Fibroblast of pulmonary artery (primary cell): Measurements from ENCODE around the gene PLA2G2D.
A peak's percentile ranks its signal among the peaks of the same experiment; 100 is the strongest.

Experiments used
- DNase-seq: peaks from one replicate; pipeline ENCODE4 v3.0.0-alpha.2; 2010; ENCODE audit warnings: low read depth
- H3K4me3 ChIP-seq: replicated peaks from 2 replicates; pipeline ENCODE4 v1.5.1; 2011; ENCODE audit warnings: low read depth, mild to moderate bottlenecking, control low read depth, low read length, moderate library complexity
- TF ChIP-seq, protein P1 (sequence below): IDR thresholded peaks from 2 replicates; pipeline ENCODE4 v1.5.1; 2011; ENCODE audit warnings: mild to moderate bottlenecking, control low read depth, low read length, inconsistent platforms; ENCODE audit errors: missing control alignments

PLA2G2D gene

DNA sequence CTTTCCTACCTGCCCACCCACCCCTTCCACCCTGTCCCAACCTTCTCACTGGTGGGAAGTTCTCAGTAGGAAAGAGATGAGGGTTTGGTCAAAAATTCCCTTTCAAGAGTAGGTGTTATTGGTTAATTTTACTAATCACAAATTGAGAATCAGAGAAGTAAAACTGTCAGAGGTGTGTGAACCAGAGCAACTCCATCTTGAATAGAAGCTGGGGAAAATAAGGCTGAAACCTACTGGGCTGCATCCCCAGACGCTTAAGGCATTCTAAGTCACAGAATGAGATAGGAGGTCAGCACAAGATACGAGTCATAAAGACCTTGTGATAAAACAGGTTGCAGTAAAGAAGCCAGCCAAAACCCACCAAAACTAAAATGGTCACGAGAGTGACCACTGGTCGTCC lies 11.5 kb downstream of the PLA2G2D start:
- no peak for DNase-seq
- TF ChIP-seq, protein P1, sequence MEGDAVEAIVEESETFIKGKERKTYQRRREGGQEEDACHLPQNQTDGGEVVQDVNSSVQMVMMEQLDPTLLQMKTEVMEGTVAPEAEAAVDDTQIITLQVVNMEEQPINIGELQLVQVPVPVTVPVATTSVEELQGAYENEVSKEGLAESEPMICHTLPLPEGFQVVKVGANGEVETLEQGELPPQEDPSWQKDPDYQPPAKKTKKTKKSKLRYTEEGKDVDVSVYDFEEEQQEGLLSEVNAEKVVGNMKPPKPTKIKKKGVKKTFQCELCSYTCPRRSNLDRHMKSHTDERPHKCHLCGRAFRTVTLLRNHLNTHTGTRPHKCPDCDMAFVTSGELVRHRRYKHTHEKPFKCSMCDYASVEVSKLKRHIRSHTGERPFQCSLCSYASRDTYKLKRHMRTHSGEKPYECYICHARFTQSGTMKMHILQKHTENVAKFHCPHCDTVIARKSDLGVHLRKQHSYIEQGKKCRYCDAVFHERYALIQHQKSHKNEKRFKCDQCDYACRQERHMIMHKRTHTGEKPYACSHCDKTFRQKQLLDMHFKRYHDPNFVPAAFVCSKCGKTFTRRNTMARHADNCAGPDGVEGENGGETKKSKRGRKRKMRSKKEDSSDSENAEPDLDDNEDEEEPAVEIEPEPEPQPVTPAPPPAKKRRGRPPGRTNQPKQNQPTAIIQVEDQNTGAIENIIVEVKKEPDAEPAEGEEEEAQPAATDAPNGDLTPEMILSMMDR = no peak
- no peak overlapping the region for H3K4me3 ChIP-seq

DNA sequence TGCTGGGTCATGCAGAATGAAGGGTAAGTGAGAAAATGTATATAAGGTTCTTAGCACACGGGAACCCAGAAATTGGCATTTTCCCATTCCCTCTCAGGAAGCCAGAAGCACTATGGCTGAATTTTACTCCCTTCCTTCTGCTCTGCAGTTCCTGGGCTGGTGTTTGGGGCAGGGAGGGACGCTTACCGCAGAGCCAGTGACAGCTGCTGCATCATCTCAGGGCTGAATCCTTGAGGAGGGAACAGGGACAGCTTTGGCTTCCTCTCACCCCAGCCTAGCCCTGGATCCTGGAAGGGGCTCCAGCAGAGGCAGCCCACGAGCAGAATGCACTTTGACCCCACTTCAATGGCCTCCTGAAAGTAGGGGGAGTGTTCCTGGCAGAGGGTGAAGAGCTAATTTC lies 12.0 kb downstream of the PLA2G2D start:
- no peak overlapping the region for H3K4me3 ChIP-seq
- DNase-seq = no peak
- TF ChIP-seq, protein P1 = no peak

DNA sequence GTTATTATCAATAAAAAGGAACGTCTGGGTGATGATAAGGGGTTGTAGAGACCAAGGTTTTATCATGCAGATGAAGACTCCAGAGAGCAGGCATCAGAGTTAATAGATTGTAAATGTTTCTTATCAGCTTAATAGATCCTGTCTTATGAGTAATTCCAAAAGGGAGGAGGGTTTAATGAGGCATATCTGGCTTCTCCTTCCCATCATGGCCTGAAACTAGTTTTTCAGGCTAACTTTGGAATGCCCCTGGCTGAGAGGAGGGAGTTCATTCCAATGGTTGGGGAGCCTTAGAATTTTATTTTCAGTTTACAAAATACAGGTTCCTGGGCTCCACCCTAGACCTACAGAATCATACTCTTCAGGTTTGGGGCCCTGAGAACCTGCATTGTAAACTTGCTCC lies 13.5 kb downstream of the PLA2G2D start:
- TF ChIP-seq, protein P1 = no peak
- no peak overlapping the region for H3K4me3 ChIP-seq
- DNase-seq = no peak

DNA sequence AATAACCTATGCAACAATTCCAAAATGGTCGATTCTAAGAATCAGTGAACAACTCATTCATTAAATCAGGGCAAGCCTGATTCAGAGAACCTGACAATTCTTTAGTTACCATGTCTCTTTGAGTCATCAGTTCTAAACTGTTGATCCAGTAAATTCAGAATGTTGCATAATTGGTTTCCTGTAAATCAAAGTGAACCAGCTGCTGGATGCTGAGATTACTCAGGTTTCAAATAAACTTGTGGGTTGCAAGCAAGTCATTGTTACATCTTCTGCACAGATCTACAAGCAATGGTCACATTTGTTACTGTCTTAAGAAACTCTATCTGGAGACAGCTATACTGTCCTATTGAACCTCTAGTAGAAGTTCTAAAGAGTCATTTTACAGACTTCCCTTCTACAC lies 16.5 kb downstream of the PLA2G2D start:
- no peak overlapping the region for H3K4me3 ChIP-seq
- TF ChIP-seq, protein P1 = no peak
- DNase-seq = peak; percentile 77

DNA sequence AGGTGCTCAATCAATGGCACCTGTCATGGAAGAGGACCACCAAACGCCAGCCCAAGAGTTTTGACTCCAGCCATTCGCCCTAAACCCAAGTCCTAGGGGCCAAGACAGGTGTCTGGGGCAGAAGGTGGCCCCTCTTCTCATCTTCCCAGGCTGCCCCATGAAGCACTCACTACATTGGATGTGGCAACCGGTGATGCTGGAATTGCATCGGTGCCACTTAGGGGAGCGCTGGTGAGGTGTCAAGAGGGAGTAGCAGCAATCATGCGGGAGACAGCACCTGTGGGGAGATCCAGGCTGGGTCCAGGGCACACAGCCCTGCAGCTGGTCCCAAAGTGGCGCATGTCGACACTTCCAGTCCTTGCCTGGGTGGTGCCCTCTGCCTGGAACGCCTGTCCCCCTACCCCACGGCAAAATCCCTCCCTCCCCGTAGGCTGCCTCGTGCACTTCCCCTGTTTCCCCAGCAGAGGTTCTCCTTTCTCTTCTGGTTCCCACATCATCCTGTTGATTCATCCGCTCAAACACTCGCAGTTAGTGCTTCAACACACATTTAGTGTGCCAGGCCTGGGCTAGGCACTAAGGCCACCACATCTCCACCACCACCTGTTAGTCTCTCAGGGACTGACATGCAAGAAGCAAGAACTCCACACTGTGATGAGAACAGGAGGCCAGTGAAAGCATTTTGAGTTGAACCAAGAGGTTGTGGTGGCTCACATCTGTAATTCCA lies 18.5 kb downstream of the PLA2G2D start:
- peak; percentile 74 for DNase-seq
- TF ChIP-seq, protein P1 = peak; percentile 77
- no peak overlapping the region for H3K4me3 ChIP-seq

DNA sequence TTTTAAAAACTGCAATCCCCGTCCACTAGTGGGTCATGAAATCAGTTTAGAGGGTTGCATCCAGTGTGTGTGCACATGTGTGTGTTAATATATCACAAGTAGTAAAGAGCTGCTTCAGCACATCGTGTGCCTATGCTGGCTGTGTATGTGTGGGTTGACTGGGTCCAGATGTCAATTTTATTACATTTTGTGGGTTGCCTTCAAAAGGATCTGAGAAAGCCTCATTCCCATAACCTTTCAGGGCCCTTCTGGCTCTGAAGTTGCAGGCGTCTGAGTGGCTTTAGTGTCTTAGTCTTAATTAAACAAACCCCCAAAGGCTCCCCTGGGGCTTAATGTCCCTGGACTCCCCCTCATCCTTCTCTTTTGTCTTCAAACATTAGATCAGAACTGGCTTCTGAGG lies 19.8 kb downstream of the PLA2G2D start:
- H3K4me3 ChIP-seq = no peak overlapping the region
- TF ChIP-seq, protein P1 = no peak
- no peak for DNase-seq

DNA sequence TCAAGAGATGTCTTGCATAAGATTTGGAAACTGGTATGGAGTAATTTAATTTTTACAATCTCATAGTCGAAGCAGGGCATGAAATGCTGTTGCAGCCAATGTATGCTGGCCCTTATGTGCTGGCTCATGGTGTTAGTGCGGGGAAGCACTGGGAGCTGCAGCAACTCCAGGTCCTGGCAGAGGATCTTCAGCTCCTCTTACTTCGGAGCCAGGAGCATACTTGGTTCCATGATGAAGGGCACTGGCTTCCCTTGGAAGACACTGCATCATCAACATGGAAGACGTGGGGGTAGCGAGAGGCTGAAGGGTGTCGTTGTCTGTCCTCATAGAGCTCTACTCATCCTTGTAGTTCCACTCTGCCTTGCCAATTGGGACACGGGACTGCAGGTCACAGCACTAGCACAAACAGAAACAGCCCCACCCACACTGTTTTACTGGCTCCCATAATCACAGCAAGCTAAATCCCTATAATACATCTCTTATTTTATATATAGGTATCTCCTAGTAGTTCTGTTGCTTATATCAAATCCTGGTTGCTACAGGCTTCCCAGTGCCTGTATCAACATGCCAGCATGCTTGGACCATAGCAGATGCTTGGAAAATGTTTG lies 22.4 kb downstream of the PLA2G2D start:
- TF ChIP-seq, protein P1 = no peak
- H3K4me3 ChIP-seq = no peak overlapping the region
- no peak for DNase-seq
